Keratinocyte (primary cell): ENCODE data around the gene BOC. TPM values are rescaled to one million over a fixed set of nuclear protein-coding genes. Genes with fewer than 3 reads are reported as not detected.

ENCODE experiments used
- DNase-seq: peaks from one replicate; pipeline ENCODE4 v3.0.0-alpha.2; 2011; ENCODE audit warnings: low read depth, missing footprints, low spot score
- FAIRE-seq: peaks from 2 replicates; lab custom pipeline; 2011; peaks lifted over from hg19 to GRCh38; lab: Jason Lieb, UNC
- H2AFZ ChIP-seq: 2 replicates; pipeline ENCODE4 v1.6.0; 2012; ENCODE audit warnings: low read length, control low read depth, inconsistent platforms; ENCODE audit not compliant: control insufficient read depth
- H3K27ac ChIP-seq: 2 replicates; pipeline ENCODE4 v1.5.1; 2011; ENCODE audit warnings: low read length; ENCODE audit not compliant: control insufficient read depth, insufficient read depth
- H3K27me3 ChIP-seq: 3 replicates; pipeline ENCODE4 v1.6.0; 2011; ENCODE audit warnings: low read length; ENCODE audit not compliant: control insufficient read depth, insufficient read depth; ENCODE audit errors: extremely low read depth
- H3K36me3 ChIP-seq, 2 experiments: 2 replicates in 1 of 2; 3 replicates in 1 of 2; pipeline ENCODE4 v1.5.1; 2011; ENCODE audit warnings: low read length in 2 of 2, mild to moderate bottlenecking in 1 of 2; ENCODE audit not compliant: control insufficient read depth in 2 of 2, insufficient read depth in 2 of 2; ENCODE audit errors: extremely low read depth in 1 of 2
- H3K4me1 ChIP-seq: 3 replicates; pipeline ENCODE4 v1.5.1; 2011; ENCODE audit warnings: low read length; ENCODE audit not compliant: control insufficient read depth, insufficient read depth; ENCODE audit errors: extremely low read depth
- H3K4me2 ChIP-seq: 3 replicates; pipeline ENCODE4 v1.6.0; 2011; ENCODE audit warnings: low read depth, low read length; ENCODE audit not compliant: control insufficient read depth, insufficient read depth; ENCODE audit errors: extremely low read depth
- H3K4me3 ChIP-seq, 3 experiments: fragments of 200-600 bp in 1 of 3; sonication (generic) in 1 of 3; 2 replicates in 2 of 3; 3 replicates in 1 of 3; pipeline ENCODE4 v1.5.1; 2011 to 2016; ENCODE audit warnings: low read length in 3 of 3, mild to moderate bottlenecking in 3 of 3, control low read depth in 2 of 3, inconsistent platforms in 1 of 3, low read depth in 1 of 3, mixed read lengths in 1 of 3, mixed run types in 1 of 3, moderate library complexity in 1 of 3; ENCODE audit not compliant: control insufficient read depth in 2 of 3, insufficient read depth in 2 of 3; ENCODE audit errors: extremely low read depth in 1 of 3
- H3K79me2 ChIP-seq: 2 replicates; pipeline ENCODE4 v1.6.0; 2012; ENCODE audit warnings: low read length; ENCODE audit not compliant: control insufficient read depth, insufficient read depth
- H3K9ac ChIP-seq: 3 replicates; pipeline ENCODE4 v1.6.0; 2011; ENCODE audit warnings: low read length; ENCODE audit not compliant: control insufficient read depth, insufficient read depth; ENCODE audit errors: extremely low read depth
- H3K9me1 ChIP-seq: 3 replicates; pipeline ENCODE4 v1.6.0; 2011; ENCODE audit warnings: low read length; ENCODE audit not compliant: control insufficient read depth, insufficient read depth; ENCODE audit errors: extremely low read depth
- H3K9me3 ChIP-seq: 2 replicates; pipeline ENCODE4 v1.5.1; 2012; ENCODE audit warnings: low read depth, low read length; ENCODE audit not compliant: control insufficient read depth
- H4K20me1 ChIP-seq: 3 replicates; pipeline ENCODE4 v1.6.0; 2011; ENCODE audit warnings: low read length; ENCODE audit not compliant: control insufficient read depth, insufficient read depth; ENCODE audit errors: extremely low read depth
- CTCF ChIP-seq, 3 experiments: IDR thresholded peaks in 1 of 3; conservative IDR thresholded peaks in 1 of 3; optimal IDR thresholded peaks in 1 of 3; 2 replicates in 2 of 3; 3 replicates in 1 of 3; pipeline versions ENCODE3 to v1.5.1; 2011; ENCODE audit warnings: low read length in 3 of 3, mild to moderate bottlenecking in 3 of 3, moderate library complexity in 2 of 3, control low read depth in 1 of 3, inconsistent platforms in 1 of 3; ENCODE audit not compliant: insufficient read depth in 2 of 3; ENCODE audit errors: extremely low read depth in 1 of 3
- EZH2 ChIP-seq: IDR thresholded peaks from one replicate; pipeline ENCODE4 v1.6.1; 2012; ENCODE audit warnings: inconsistent platforms, mild to moderate bottlenecking, low read length, moderate library complexity
- dilution Hi-C: fragments of 300-500 bp; cut with MboI; formaldehyde crosslinking; loops from one replicate; pipeline ENCODE4 v1.7.0; 2020; ENCODE audit warnings: low sequenced_read_pairs; ENCODE audit not compliant: extremely low pct_ligation_motif_present
- polyA plus RNA-seq, 5 experiments: library from polyadenylated mRNA; depleted of rRNA in 3 of 5; stranded (reverse) in 3 of 5; stranded (forward) in 1 of 5; unstranded in 1 of 5; fragments of >200 nt; gene quantifications; 1 replicate in 1 of 5; 2 replicates in 3 of 5; 3 replicates in 1 of 5; pipeline versions ENCODE4 v1.2.1 to v1.2.3, GENCODE V29; 2011 to 2012; ENCODE audit warnings: missing spikeins in 2 of 5, low read depth in 1 of 5, low replicate concordance in 1 of 5

The BOC gene
- polyA plus RNA-seq, 1 donor (not counting 4 experiments of a cell fraction or from before 2014, with no cell fraction given) = 11.2 TPM

GRCh38 chr3:113285741-113286140, 74.4 kb downstream of the BOC start:
- Histone ChIP-seq H3K9me1 (no peaks in the 10 kb centered on the region), H3K4me2 (peak overlapping the region; percentile 33), H3K27ac (no peak overlapping the region), H2AFZ (no peak overlapping the region), H3K4me3 (no peak overlapping the region), H3K4me1 (peaks cover 30% of the 10 kb centered on the region), H4K20me1 (no peaks in the 10 kb centered on the region), H3K9me3 (no peaks in the 10 kb centered on the region), H3K27me3 (no peaks in the 10 kb centered on the region), H3K79me2 (no peaks in the 10 kb centered on the region), H3K36me3 (no peaks in the 10 kb centered on the region), H3K9ac (no peak overlapping the region)
- no peak for TF ChIP-seq EZH2
- no peak for TF ChIP-seq CTCF (optimal IDR thresholded peaks at IDR 0.05 in 1 of 3, IDR thresholded peaks at IDR 0.05 in 1 of 3, conservative IDR thresholded peaks at IDR 0.05 in 1 of 3; ENCODE audit: extremely low read depth in 1 of 3, insufficient read depth in 2 of 3, low read length in 3 of 3)
- dilution Hi-C loops = no loop called here
- FAIRE-seq (peak; percentile 91), DNase-seq (no peak)

- Histone ChIP-seq H3K27ac (no peak overlapping the region), H3K27me3 (no peaks in the 10 kb centered on the region), H3K36me3 (no peaks in the 10 kb centered on the region), H3K4me3 (no peak overlapping the region), H3K4me2 (no peak overlapping the region), H3K9me3 (no peaks in the 10 kb centered on the region), H4K20me1 (no peaks in the 10 kb centered on the region), H3K79me2 (no peaks in the 10 kb centered on the region), H3K9me1 (no peaks in the 10 kb centered on the region), H2AFZ (peak overlapping the region; percentile 4), H3K9ac (no peak overlapping the region), H3K4me1 (peaks cover 30% of the 10 kb centered on the region)
- FAIRE-seq (no peak), DNase-seq (no peak)
- dilution Hi-C loops = no loop called here
- no peak for TF ChIP-seq EZH2
- no peak for TF ChIP-seq CTCF (optimal IDR thresholded peaks at IDR 0.05 in 1 of 3, IDR thresholded peaks at IDR 0.05 in 1 of 3, conservative IDR thresholded peaks at IDR 0.05 in 1 of 3; ENCODE audit: extremely low read depth in 1 of 3, insufficient read depth in 2 of 3, low read length in 3 of 3)
Observed at GRCh38 chr3:113286524-113286923, 75.2 kb downstream of the BOC start.
